GM21423 (cell line): ENCODE data around the gene MAP1LC3A.
A peak's percentile ranks its signal among the peaks of the same experiment; 100 is the strongest.

Source experiments
- ATAC-seq: cut with Tn5 transposase; IDR thresholded peaks from one replicate; pipeline ENCODE4 v1.9.1; 2021; ENCODE audit warnings: mild to moderate bottlenecking, moderate library complexity; ENCODE audit not compliant: unreplicated experiment

The MAP1LC3A gene

DNA sequence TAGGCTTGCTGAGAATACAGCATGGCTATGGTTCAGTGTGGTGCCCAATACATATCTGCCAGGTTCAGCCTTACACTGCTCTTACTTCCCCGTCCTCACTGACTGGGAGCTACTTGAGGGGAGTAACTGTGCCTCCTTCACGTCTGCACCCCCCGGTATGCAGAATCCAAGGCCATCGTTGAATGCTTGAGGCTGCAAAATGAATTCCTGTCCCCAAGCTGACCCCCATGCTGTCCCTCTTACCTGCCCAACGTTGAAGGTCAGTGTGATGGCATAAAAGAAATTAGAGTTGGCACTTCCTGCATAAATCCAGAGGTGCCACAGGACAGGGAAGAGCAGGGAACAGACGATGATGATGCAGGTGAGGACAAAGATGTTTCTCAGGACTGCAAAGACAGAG is 16.3 kb downstream of the MAP1LC3A start:
- ATAC-seq, result no peak

DNA sequence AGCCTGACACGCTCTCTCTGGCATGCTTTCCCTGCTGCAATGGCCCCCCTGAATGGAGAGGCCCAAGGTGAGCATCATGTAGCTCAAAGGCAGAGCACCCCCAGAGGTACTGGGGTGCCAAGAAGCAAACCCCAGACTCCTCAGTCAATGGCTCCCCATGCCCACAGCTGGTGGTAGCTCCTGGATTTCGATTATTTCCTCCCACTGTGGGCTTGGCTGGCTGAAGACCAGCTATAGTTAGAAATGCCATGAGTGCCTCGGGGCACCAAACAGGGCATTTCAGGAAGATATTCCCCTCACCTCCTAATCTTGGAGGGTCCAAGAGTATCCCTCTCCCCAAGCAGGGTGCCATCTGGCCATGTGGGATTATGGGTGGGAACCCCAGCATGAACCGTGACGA is 16.8 kb downstream of the MAP1LC3A start:
- ATAC-seq, result no peak

DNA sequence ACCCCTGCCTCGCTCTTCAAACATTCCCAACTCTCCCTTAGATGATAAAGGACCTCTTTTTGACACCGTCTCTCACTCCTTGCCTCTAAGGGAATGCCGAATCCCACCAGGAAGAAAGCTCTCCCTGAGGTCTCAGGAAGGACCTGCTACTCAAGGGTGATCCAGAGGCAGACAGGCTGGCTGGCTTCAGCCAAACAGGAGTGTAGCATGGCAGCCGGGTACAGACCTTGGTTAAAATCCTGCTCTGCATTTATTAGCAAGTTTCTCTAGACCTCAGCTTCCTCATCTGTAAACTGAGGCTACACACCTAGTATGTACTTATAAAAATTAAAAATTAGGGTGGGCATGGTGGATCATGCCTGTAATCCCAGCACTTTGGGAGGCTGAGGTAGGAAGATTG is 17.2 kb downstream of the MAP1LC3A start:
- no peak for ATAC-seq

DNA sequence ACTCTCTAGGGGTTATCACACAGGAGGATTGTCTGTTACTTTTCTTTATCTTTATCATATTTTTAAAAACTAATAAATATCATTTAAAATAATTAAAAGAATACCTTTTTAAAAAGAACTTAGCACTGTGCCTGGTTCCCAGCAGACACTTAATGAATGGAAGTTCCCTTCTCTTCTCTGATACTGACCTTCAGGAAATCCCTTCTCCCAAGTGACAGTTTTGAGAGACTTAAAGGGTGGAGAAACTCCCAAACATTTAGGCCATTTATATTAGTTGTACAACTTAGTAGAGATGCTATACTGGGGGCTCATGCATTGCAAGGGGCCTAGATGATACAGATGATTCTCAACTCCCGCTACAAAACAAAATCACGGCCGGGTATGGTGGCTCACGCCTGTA is 18.5 kb downstream of the MAP1LC3A start:
- no peak for ATAC-seq

DNA sequence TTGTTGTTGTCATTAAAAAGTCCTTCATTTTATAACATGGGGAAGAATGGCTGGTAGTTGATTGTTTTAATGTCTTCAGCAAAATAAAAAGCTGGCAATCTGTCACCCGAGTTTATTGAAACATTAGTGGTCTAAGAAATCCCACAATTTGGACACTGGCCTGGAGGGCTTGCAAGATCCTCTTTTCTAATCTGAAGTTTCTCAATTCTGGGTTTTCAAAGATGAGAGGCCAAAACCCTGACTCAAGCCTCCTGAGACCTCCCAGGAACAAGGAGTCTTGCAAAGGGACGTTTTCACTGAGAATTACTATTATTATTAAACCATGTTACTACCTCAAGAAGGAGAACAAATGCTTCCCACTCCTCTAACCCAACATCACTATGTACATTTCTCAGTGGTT is 19.5 kb downstream of the MAP1LC3A start:
- no peak for ATAC-seq

DNA sequence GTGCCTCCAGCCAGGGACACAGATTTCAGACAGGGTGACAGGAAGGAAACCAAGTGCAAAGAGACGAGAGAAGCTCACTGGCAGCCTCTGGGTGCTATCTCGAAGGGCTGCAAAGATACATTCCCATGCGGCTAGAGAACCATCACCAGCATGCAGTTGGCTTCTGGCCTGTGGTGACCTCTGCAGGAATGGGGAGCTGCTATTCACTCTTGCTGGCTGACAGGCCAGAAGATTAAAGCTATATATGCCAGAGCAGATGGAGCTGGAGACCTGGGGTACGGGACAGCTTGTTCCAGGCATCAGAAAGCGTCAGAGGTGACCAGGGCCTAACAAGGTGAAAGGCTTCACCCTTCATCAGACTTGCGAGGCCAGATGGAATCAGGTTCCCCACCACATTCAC is 20.0 kb downstream of the MAP1LC3A start:
- no peak for ATAC-seq

DNA sequence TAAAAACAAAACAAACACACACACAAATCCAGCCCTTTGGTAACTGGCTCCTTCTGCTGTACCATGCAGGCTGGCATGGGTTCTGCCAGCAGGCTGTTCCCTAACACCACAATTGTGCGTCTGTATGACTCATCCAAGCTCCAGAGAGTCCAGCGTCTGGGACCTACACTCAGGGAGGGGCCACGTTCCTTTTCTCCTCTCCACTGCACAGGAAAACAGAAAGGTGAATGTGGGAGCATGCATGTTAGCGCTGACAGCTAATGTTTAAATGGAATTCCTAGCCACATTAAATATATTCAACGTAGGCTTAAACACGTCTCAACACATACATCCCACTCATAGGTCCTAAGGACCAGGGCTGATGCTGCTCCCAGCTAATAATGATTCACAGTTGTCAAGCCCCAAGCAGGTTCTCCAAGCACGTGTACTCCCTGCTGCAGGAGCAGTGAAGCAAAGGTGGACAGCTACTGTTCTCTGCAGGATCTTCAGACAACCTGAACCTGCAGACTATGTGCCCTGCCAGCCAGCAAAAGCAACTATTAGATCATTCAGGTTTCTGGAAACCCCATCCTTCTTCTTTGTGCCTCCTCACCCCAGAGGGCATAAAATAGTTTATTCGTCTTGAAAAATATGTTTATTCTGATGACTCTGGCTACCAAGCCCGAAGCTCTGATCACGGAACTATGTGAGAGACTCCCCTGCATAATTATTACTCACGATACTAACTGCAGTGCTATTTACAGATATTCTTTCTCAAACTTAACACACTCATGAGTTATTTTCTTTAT is 20.9 kb downstream of the MAP1LC3A start:
- ATAC-seq, result no peak

DNA sequence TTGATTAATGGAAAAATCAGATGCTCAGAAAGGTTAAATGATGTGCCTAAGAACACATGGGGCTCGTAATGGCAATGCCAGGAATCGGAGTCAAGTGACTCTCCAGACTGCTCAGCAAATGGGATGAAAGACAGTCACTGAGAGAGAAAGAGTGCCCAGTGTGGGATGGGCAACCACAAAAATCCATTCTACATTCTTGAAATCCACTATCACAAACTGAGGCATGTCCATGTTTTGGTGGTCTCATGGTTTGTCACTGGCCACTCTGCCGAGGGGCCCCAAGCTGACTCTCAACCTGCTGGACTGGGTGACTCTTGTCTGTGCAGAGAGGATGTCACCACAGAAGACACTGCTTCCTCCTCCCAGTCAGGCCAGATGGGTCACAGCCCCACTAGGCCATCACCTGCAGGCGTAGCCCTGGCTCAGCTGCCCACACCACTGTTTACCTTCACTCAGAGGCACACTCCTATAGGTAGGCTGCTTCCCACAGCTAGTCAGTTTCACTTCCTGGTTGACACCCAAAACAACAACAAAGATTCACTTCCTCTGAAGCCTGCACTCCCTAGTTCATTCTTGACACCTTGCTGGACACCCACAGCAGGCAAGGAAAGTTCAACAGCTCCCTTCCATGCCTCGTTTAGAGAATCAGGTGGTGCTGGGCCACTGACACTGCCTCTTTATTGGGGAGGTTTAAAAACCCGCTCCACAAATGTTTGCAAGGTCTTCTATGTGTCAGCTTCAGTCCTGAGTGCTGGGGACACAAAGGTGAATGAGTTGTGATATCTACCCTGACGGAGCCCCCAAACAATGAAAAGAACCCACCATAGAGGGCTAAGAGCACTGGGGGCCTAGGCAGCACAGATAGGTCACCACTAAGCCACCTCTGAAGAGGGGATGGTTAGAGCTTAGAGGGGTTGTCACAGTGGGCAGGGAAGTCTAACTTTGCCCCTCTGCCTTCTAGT is 21.7 kb downstream of the MAP1LC3A start:
- ATAC-seq, result peak; percentile 72

DNA sequence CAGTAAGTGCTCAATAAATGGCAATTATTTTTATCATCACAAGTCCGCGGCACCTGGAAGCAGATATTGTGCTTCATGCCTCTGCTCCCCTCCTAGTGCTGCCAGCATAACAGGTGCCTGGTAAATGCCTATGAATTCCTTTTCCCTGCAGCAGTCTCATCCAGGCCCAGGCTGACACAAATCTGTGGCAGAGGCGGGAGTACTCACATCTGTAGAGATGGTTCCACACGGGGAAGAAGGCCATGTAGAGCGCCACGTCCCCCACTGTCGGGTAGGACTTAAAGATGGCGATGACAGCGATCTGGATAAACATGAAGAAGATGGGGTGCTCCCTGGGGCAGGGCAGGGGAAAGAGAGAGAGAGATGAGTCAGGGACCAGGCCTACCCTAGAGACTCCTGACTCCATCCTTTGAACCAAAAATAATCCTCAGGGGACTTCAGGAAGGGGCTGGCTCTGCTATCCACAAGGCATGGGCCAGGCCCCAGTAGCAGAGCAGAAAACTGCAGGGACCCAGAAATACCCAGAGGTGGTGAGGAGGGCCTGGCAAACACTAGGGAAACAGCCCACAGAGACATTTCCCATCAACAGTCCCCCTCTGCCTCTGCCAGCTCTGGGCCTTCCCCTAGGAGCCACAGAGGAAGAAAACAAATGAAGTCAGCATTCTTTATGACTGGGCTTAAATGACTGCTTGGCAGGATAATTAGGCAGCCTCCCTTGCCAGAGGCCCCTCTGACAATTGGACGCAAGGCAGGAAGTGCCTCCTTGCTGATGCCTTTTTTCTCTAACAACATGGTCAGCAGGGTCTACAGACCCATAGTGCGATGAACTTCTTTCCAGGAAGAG is 23.0 kb downstream of the MAP1LC3A start:
- ATAC-seq, result no peak

DNA sequence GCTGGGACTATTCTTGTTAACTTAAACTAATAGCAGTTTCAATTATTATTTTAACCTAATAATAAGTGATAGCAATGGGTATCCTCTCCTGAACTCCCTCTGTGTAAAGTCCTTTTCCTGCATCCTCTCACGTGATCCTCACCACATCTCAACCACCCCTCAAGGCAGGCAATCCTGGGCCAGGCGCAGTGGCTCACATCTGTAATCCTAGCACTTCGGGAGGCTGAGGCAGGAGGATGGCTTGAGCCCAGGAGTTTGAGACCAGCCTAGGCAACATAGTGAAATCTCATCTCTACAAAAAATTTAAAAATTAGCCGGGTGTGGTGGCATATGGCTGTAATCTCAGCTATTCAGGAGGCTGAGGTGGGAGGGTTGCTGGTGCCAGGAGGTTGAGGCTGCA is 23.7 kb downstream of the MAP1LC3A start:
- no peak for ATAC-seq

DNA sequence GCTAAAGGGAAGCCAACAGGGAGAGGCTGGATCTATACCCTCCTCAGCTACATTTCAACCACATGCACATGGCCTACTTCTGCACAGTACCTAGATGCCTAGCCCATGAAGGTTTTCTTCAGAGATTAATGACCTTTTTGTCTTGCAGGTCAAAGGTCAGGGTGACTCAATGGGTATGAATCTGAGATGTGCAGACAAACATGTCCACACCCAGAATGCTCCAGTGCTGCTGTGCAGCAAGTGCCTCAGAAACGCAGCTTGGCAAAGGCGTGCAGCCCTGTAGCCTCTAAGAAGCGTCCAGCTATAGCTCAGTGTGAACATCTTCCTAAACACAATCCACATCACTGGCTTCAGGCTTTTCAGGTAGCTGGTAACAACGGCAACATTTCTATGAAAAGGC is 24.4 kb downstream of the MAP1LC3A start:
- no peak for ATAC-seq

DNA sequence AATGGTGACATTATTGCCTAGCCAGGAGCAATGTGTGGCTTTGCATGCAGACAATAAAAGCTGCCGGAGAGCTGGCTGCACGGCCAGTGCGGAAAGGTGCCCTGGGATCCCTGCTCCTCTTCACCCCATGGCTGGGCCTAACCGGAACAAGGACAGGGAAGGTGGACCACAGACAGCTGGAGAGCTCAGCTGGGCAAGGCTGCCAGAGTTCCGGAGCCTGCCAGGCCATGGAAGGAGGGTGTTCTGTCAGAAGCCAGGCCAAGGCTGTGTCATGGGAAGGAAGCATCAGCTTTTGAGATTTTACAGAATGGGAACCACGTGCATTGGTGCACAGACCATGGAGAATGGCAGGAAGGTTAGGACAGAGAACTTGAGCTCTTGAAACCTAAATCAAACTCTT is 25.0 kb downstream of the MAP1LC3A start:
- ATAC-seq, result no peak

DNA sequence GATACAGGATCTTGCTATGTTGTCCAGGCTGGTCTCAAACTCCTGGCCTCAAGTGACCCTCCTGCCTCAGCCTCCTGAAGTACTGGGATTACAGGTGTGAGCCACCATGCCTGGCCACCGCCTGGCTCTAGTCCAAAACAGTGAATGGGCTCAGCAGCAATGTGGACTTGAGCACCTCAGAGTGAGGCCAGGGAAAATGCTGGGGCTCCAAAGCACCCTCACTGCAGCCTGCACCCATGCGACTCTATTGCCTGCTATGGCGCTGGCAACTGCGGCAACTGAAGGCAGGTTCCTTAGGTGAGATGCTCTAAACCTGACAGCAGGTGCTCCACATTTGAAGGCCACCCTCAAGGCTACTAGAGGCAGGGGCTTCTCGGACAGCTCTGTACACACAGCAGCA is 26.5 kb downstream of the MAP1LC3A start:
- no peak for ATAC-seq

DNA sequence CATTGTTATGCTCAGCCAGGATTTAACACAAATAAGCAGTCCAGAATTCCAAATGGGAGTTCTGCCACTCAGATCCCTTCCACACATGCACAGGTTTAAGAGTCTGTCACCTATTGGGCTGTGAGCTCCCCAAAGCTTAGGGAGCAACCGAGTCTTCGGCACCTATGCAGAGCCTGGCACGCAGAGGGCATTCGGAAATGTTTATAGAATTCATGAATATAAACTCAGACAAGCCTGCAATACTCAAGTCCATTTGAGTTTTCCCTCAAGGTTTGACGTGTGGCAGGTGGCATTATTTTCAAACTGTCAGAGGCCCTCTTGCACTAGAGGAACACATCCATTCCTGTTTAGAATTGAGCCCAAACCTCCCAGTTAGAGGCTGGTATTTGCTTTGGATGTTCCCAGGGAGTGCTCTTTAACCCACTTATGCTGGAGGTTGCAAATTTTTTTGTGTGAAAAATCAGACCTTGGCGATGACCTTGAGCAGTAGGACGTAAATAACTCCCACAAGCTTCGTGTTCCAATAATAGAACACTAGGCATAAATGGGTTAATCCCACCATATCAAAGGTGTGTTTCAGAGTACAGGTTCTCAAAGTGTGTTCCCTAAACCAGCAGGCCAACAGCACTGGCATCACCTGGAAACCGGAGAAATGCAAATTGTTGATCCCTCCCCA is 28.1 kb downstream of the MAP1LC3A start:
- no peak for ATAC-seq

DNA sequence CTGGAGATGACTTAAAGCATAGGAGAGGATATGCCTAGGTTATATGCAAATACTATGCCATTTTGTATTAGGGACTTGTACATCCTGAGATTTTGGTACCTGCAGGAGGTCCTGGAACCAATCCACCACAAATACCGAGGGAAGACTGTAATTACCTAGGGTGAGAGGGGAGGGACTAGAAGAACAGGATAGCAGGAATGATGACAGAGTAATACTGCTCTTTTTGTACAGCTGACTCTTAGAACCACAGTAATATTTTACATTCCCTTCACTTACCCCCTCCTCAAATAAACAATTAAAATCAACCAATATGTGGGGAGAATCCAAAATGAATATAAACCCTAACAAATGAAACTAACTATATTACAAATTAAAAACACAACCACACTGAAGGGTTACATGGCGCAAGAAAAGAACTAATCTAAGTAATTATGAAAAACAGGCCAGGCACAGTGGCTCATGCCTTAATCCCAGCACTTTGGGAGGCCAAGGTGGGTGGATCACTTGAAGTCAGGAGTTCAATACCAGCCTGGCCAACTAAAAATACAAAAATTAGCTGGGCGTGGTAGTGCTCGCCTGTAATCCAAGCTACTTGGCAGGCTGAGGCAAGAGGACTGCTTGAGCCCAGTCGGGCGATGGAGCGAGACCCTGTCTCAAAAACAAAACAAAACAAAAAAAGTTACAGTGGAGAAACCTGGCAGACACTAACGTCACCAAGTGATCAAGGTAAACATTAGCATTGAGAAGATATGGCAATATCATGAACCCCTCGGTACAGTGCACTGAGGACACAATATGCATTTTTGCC is 37.1 kb downstream of the MAP1LC3A start:
- ATAC-seq, result no peak

DNA sequence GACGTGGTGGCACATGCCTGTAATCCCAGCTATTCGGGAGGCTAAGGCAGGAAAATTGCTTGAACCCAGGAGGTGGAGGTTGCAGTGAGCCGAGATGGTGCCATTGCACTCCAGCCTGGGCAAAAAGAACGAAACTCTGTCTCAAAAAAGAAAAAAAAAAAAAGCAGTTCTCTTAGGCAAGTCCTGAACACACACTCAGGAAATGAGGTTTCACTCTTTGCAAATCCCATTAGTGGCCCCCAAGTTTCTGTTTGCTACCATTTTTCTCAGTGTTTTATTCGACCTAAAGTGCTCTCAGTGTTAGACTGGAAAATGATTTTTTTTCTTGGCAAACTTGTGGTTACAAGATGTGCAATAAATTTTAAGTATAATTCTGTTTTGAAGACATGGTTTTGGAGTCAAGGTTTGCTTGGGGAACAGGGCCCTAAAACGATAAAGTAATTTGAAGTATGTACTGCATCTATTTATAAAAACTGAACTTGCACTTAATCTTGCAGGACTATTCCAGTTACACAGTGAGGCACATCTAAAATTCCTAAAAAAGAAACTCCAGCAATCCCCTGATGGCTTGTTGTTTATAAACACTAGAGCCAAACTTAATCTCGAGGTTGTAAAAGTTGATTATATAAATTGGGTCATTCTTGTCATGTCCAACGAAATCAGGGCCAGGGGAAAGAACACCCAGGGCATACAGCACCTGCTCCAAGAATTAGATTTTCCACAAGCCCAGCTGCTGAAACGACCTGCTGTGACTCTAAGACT is 42.6 kb downstream of the MAP1LC3A start:
- no peak for ATAC-seq

DNA sequence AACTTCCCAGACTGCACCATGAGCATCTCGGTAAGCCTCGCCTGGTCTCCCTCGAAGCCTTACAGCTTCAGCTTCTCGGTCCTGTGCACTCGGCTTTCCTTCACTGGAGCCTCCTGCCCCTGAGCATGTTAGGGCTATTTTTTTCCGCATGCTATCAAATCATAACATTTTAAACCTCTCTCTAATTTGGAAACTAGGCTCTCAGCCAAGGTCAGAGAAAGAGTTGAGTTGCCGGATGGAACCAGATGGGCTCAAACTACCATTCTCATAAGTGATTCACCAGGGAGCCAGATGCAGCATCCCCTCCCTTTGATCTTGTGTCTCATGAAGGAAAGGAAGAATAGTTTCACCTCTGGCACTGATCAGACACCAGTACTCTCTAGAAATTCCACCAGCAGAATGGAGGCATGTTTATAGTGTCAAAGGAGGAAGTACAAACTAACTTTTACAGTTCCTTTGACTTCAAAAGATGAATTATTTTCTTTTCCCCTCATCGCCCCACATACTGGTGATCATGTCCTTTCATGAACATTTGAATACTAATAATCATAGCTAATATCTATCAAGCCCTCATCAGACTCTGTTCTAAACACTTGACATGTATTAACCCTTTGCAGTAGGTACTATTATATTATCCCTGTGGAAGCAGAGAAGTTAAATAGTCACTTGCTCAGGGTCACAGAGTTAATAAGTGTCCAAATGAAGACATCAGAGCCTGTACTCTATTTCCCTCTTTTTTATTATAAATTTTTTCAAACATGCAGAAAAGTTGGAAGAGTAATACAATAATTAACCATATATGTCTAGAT is 46.7 kb downstream of the MAP1LC3A start:
- ATAC-seq, result no peak

DNA sequence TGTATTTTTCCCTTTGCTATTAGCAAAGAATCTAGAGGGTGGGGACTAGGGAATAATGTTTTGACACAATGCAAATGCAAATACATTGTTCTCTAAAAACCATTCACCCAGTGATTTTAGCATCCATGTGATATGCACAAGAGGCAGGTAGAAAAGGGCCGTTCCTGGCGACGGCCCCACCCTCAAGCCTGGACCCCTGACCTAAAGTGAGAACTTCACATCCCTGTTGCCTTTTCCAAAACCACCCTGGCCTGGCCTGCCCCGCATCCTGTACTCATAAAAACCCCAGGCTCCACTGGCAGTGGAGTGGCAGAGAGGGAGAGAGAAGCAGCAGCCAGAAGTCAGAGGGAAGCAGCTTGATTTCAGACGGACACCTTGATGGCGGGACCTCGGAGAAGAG is 48.5 kb downstream of the MAP1LC3A start:
- no peak for ATAC-seq
